WTC11 (cell line): ENCODE results near the gene UNC79.

Experiments used
- CTCF ChIP-seq: fragments of 200-600 bp; IDR thresholded peaks from 2 replicates; pipeline ENCODE4 v1.8.0; 2022; ENCODE audit warnings: antibody characterized with exemption
- ESRRA ChIP-seq: sonication (generic); formaldehyde crosslinking; IDR thresholded peaks from 2 replicates; pipeline ENCODE4 v1.8.1; 2022; ENCODE audit warnings: mild to moderate bottlenecking, missing genetic modification reagents, borderline replicate concordance
- NFYB ChIP-seq: sonication (generic); formaldehyde crosslinking; conservative IDR thresholded peaks from 2 replicates; pipeline ENCODE4 v1.8.0; 2022; ENCODE audit warnings: low read depth, missing genetic modification reagents
- TCF7 ChIP-seq: sonication (generic); formaldehyde crosslinking; IDR thresholded peaks from 2 replicates; pipeline ENCODE4 v1.8.0; 2022; ENCODE audit warnings: mild to moderate bottlenecking, low read depth, missing genetic modification reagents, moderate library complexity
- ZNF512 ChIP-seq: sonication (generic); formaldehyde crosslinking; IDR thresholded peaks from 2 replicates; pipeline ENCODE4 v1.8.1; 2022; ENCODE audit warnings: missing genetic modification reagents, borderline replicate concordance
- TF ChIP-seq, protein P1 (sequence below): sonication (generic); formaldehyde crosslinking; IDR thresholded peaks from 2 replicates; pipeline ENCODE4 v1.8.0; 2023; ENCODE audit warnings: missing genetic modification reagents, mild to moderate bottlenecking, borderline replicate concordance

GRCh38 chr14:93717668-93718320, 287.1 kb downstream of the UNC79 start:
- TF ChIP-seq CTCF (no peak), TCF7 (no peak), ZNF512 (CRISPR knock-in tag) (no peak), ESRRA (no peak), NFYB (no peak)
- TF ChIP-seq, protein P1, sequence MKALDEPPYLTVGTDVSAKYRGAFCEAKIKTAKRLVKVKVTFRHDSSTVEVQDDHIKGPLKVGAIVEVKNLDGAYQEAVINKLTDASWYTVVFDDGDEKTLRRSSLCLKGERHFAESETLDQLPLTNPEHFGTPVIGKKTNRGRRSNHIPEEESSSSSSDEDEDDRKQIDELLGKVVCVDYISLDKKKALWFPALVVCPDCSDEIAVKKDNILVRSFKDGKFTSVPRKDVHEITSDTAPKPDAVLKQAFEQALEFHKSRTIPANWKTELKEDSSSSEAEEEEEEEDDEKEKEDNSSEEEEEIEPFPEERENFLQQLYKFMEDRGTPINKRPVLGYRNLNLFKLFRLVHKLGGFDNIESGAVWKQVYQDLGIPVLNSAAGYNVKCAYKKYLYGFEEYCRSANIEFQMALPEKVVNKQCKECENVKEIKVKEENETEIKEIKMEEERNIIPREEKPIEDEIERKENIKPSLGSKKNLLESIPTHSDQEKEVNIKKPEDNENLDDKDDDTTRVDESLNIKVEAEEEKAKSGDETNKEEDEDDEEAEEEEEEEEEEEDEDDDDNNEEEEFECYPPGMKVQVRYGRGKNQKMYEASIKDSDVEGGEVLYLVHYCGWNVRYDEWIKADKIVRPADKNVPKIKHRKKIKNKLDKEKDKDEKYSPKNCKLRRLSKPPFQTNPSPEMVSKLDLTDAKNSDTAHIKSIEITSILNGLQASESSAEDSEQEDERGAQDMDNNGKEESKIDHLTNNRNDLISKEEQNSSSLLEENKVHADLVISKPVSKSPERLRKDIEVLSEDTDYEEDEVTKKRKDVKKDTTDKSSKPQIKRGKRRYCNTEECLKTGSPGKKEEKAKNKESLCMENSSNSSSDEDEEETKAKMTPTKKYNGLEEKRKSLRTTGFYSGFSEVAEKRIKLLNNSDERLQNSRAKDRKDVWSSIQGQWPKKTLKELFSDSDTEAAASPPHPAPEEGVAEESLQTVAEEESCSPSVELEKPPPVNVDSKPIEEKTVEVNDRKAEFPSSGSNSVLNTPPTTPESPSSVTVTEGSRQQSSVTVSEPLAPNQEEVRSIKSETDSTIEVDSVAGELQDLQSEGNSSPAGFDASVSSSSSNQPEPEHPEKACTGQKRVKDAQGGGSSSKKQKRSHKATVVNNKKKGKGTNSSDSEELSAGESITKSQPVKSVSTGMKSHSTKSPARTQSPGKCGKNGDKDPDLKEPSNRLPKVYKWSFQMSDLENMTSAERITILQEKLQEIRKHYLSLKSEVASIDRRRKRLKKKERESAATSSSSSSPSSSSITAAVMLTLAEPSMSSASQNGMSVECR (CRISPR knock-in tag): no peak
